Measurements from ENCODE around the gene ABCF2.

Gene ABCF2

DNA sequence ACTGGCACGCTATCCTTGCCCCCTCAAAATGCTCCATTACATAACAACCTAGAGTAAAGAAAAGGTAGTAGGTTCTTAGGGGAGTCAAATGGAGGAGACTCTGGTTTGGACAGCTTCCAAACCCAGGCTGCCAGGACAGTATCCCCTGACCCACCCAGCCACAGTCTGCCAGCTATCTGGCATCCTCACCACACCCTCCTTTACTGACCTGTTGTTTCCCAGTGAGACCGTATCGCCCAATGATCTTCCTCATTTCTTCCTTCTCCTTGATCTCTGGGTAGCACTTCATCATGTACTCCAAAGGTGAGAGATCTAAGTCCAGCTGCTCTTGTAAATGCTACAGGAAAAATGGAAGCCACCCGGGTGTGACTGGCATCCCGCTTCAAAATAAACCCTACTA, 11.6 kb downstream of the ABCF2 start:
- DNase-seq: no peak

DNA sequence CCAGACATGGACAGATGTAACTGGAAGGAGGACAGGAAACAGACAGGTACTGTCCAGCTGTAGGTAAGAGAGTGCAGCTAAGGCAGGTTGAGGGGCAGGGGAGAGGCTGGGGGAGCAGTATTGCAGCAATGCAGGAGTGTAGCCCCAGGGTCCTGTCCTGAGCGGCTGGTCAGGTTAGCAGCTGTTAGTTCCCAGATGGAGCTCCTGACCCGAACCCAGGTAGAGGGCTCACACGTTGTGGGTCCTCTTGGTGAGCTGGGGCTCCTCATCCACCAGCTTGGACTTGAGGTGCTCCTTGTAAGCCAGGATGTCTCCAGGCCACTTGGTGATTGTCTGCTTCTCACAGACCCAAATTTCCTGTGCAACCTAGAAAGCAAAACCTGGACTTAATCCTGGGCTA, 13.2 kb downstream of the ABCF2 start:
- DNase-seq: no peak

- no peak for DNase-seq
Observed at GRCh38 chr7:151212626-151213025, 14.4 kb downstream of the ABCF2 start.

- no peak for DNase-seq
Observed at GRCh38 chr7:151211155-151211772, 15.7 kb downstream of the ABCF2 start.

DNA sequence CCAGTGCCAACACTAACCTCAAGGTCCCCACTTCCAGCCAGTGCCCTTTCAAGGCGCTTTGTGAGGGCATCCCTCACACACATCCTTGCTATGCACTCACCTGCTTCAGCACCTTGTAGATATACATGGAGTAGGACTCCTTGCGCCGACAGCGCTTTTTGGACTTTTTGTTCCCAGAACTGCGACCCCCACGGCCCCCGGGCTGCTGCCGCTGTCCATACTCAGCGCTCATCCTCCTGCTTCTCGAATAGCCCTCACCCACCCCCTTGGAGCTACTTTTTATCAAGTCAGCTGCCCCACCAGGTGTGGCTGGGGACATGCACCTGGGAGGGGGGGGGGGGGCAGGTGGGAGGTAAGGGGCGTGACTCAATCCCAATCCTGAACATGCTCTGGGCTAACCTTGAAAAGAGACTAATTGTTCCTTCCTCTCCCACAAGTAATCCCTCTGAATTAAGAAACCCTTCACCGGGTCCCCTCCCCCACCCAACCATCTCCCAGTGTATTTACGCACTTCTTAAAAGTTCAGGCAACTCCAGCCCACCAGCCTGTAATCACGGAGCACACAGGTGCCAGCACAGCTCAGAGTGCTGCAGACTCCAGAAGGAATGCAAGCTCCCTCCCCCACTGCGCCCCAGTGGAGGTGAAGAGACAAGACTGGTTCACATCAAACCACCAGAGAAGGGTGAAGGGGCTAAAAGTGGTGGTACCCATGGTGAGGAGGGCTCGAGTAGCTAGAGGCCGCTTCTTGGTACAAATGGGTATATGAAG, 16.7 kb downstream of the ABCF2 start, which contains the start of gene H2BK1:
TSS of gene H2BK1 (minus strand) at position 402 of the 768 bp plus-strand sequence. CDS start at position 232, 170 bp downstream.
- no peak for DNase-seq

- DNase-seq: no peak
Observed at GRCh38 chr7:151209588-151209987, 17.4 kb downstream of the ABCF2 start.

DNA sequence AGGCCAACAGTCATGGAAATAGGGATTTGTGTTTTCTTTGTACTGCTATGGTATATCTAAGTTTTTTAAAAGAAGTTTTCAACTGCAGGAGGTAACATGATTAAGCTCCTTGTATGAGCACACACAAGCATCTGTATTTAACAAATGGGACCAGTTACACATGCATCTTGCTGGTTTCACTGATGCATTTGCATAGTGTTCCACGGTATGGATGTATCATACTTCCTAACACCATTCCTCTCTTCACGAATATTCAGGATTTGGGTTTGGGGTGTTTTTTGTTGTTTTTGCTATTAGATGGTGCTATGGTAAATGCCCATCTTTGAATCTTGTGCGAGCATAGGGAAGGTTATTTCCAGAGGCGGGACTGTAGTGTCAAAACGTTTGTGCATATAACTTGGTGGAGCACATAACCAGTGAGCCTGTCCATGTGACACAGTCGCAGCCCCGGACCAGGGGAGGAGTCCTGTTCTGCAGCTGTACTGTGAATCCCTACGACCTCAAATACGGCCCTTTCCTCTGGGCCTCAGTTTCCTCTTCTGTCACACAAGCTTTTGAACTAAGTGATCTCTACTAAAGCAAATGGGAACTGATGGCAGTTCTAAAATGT, 18.6 kb downstream of the ABCF2 start:
- no peak for DNase-seq

- DNase-seq: no peak
Observed at GRCh38 chr7:151207804-151208203, 19.2 kb downstream of the ABCF2 start.

GRCh38 chr7:151207315-151207714, 19.7 kb downstream of the ABCF2 start:
- no peak for DNase-seq

DNA sequence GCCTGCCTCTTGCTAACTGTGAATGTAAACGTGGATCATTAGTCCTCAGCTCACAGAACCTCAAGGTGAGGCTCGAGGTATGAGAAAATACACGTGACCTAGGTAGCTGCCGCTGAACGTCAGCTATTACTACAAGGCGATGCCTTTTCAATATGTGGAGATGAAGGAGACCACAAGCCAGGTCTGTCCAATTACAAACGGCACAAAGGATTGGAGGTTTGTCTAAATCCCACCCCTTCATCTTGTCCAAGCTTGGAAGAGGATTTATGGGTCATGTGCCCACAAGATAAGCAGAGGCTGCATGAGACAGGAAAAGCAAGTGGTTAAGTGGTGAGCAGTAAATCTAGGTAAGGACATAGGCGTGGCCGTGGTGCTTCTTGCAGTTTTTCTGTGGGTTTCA, 20.1 kb downstream of the ABCF2 start:
- DNase-seq: no peak

DNA sequence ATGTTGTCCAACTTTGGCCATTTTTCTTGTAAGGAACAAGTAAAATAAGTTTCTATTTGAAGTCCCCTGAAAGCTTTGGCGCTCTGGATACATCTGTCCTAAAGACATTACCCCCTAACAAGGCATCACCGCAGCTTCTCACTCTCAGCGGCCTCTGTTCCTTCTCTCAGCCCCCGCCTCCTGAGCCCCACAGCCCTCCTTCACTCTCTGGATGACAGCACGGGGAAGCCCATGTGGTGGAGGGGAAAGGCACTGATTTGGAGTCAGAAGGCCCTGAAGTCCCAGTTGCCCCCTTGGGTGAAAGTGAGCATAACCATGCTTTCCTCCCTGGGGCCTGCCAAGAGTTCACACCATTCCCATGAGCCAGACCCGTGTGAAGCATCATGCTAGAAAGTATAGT, 21.3 kb downstream of the ABCF2 start:
- no peak for DNase-seq

- no peak for DNase-seq
Observed at GRCh38 chr7:151204383-151205032, 22.5 kb downstream of the ABCF2 start.

- DNase-seq: no peak
Observed at GRCh38 chr7:151202836-151203235, 24.2 kb downstream of the ABCF2 start.

- DNase-seq: no peak
Observed at GRCh38 chr7:151201751-151202150, 25.3 kb downstream of the ABCF2 start.

DNA sequence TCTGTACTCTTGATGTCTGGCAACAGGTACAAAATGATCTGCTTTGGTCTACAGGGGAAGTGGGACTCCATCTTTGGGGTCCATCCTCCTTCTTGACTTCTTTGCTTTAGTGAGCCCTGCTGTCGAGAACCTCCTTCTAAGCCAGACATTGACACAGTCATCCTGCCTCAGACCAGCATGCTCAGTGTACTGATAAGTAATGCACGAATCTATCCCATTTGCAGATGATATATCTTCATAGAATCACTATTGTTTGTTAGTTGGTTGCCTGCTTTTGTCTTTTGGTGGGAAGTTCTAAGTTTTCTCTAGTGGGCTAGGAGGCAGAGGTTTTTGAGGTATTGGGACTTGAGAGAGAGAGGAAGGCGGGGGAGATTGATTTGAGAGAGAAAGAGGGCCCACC, 25.7 kb downstream of the ABCF2 start:
- no peak for DNase-seq

GRCh38 chr7:151198945-151199848, 27.8 kb downstream of the ABCF2 start:
- DNase-seq: no peak

- no peak for DNase-seq
Observed at GRCh38 chr7:151197932-151198331, 29.1 kb downstream of the ABCF2 start.

- no peak for DNase-seq
Observed at GRCh38 chr7:151195616-151196450, 31.2 kb downstream of the ABCF2 start.

GRCh38 chr7:151194188-151194587, 32.8 kb downstream of the ABCF2 start:
- no peak for DNase-seq

DNA sequence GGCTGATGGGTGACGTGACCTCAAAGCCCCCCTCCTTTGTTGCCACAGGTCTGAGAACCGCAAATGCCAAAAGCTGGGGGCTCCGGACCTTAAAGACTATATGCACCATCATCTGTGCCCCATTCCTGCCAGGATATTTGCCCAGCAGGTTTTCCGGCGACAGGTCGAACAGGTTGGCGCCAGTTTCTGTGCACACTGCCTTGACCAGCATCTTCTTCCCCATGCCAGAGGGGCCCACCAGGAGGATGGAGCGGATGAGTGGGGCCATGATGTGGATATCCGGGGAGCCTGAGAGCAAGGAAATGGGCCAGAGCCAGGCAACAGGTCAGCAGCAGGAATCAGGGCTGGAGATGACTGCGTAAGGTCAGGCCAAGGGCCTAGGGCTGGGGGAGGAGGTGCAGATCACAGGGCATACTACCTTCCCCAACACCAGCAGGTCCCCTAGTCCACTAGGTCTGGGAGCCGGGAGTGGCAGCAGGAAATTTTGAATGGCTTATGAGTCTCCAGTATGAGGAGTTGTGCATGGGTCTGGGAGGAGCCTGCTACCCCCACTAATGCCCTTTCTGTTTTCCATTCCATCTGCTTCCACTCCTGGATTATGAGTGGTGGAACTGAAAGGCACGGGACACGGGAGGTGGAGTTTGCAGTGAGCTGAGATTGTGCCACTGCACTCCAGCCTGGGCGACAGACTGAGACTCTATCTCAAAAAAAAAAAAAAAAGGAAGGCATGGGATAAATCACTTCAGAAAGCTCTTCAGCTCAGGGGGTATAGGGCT, 33.6 kb downstream of the ABCF2 start:
- no peak for DNase-seq

Data from activated CD8-positive, alpha-beta memory T cell treated with anti-CD3 and anti-CD28 coated beads for 24 hours (primary cell).